ENCODE measurements around the gene PIK3CB. TPM values are rescaled to one million over a fixed set of nuclear protein-coding genes. Genes with fewer than 3 reads are reported as not detected.

Gene PIK3CB
- total RNA-seq: 10 to 100 TPM; 18.8 to 19.5 TPM

GRCh38 chr3:138834596-138835396, at the start of gene PIK3CB:
PIK3CB (minus strand) TSS chr3:138834928; CDS start chr3:138759343, 75,585 bp downstream.
- POLR2A ChIA-PET: interaction anchor here (0.6 kb wide), 1 partner anchor 143 kb away, joined by 3 read pairs; no protein-coding TSS in a partner anchor
- CTCF ChIA-PET: no interaction called here

- ChIA-PET POLR2A (no interaction called here), CTCF (no interaction called here)
These were observed 46.5 kb upstream of the PIK3CB start for GRCh38 chr3:138881233-138881632.

- CTCF ChIA-PET: no interaction called here
- POLR2A ChIA-PET: no interaction called here
These were observed 45.0 kb upstream of the PIK3CB start for GRCh38 chr3:138879541-138880380.

- POLR2A ChIA-PET: no interaction called here
- CTCF ChIA-PET: interaction anchor here (0.7 to 1.1 kb wide), 3 partner anchors 10 to 252 kb away, joined by 3 read pairs; no protein-coding TSS in a partner anchor
These were observed 42.5 kb upstream of the PIK3CB start for GRCh38 chr3:138877226-138877625.

- POLR2A ChIA-PET: interaction anchor here (0.6 kb wide), 1 partner anchor 95 kb away, joined by 5 read pairs; no protein-coding TSS in a partner anchor
- CTCF ChIA-PET: interaction anchor here (1.0 to 1.3 kb wide), 2 partner anchors 9 to 48 kb away, joined by 3 read pairs; no protein-coding TSS in a partner anchor
These were observed 41.3 kb upstream of the PIK3CB start for GRCh38 chr3:138875754-138876664.

GRCh38 chr3:138875096-138875753, 40.5 kb upstream of the PIK3CB start:
- POLR2A ChIA-PET: interaction anchor here (0.6 kb wide), 1 partner anchor 94 kb away, joined by 5 read pairs; no protein-coding TSS in a partner anchor
- CTCF ChIA-PET: interaction anchor here (1.3 kb wide), 1 partner anchor 48 kb away, joined by 3 read pairs; no protein-coding TSS in a partner anchor

- CTCF ChIA-PET: interaction anchor here (0.6 kb wide), 1 partner anchor 333 kb away, joined by 3 read pairs; no protein-coding TSS in a partner anchor
These were observed 38.9 kb upstream of the PIK3CB start for GRCh38 chr3:138873471-138874278.

GRCh38 chr3:138872632-138873031, 37.9 kb upstream of the PIK3CB start:
- ChIA-PET POLR2A (no interaction called here), CTCF (no interaction called here)

More at GRCh38 chr3:138873471-138874278, 38.9 kb upstream of the PIK3CB start:
- POLR2A ChIA-PET: no interaction called here

GRCh38 chr3:138867996-138868395, 33.3 kb upstream of the PIK3CB start:
- CTCF ChIA-PET: no interaction called here
- POLR2A ChIA-PET: no interaction called here

- CTCF ChIA-PET: no interaction called here
- POLR2A ChIA-PET: interaction anchor here (0.6 kb wide), 1 partner anchor 109 kb away, joined by 3 read pairs; no protein-coding TSS in a partner anchor
These were observed 29.0 kb upstream of the PIK3CB start for GRCh38 chr3:138863776-138864113.

- ChIA-PET CTCF (no interaction called here), POLR2A (interaction anchor here (0.6 kb wide), 1 partner anchor 109 kb away, joined by 3 read pairs; no protein-coding TSS in a partner anchor)
These were observed 28.4 kb upstream of the PIK3CB start for GRCh38 chr3:138862924-138863775.

GRCh38 chr3:138862531-138862923, 27.8 kb upstream of the PIK3CB start:
- CTCF ChIA-PET: no interaction called here

GRCh38 chr3:138861798-138862197, 27.1 kb upstream of the PIK3CB start:
- ChIA-PET POLR2A (no interaction called here), CTCF (no interaction called here)

More at GRCh38 chr3:138862531-138862923, 27.8 kb upstream of the PIK3CB start:
- POLR2A ChIA-PET: no interaction called here

- POLR2A ChIA-PET: no interaction called here
- CTCF ChIA-PET: no interaction called here
These were observed 22.1 kb upstream of the PIK3CB start for GRCh38 chr3:138856799-138857198.

GRCh38 chr3:138854940-138855339, 20.2 kb upstream of the PIK3CB start:
- ChIA-PET CTCF (interaction anchor here (1.4 kb wide), 1 partner anchor 61 kb away, joined by 3 read pairs; no protein-coding TSS in a partner anchor), POLR2A (no interaction called here)

- ChIA-PET CTCF (interaction anchor here (0.7 to 1.4 kb wide), 2 partner anchors 33 to 61 kb away, joined by 3 read pairs; no protein-coding TSS in a partner anchor), POLR2A (no interaction called here)
These were observed 19.5 kb upstream of the PIK3CB start for GRCh38 chr3:138854204-138854603.

- POLR2A ChIA-PET: no interaction called here
- CTCF ChIA-PET: interaction anchor here (1.0 kb wide), 1 partner anchor 17 kb away, joined by 3 read pairs; no protein-coding TSS in a partner anchor
These were observed 15.4 kb upstream of the PIK3CB start for GRCh38 chr3:138850151-138850550.
